ENCODE measurements around the gene ANKRD11.

DNA sequence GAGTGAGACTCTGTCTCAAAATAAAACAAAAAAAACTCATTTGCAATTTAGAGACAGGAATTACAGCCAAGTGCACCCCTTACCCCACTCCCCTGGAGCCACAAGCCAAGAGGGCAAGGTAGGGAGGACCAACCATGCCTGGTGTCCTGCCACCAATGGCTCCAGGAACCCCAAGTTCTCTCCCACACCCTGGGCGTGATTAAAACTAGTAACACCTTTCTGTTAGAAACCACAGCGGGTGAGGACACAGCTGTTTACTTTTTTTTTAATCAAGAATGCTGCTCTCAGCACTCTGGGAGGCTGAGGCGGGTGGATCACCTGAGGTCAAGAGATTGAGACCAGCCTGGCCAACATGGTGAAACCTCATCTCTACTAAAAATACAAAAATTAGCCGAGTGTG, 38.1 kb downstream of the ANKRD11 start:
- no peak for TF ChIP-seq SIN3A (IDR thresholded peaks at IDR 0.05; ENCODE audit: borderline replicate concordance, insufficient read depth, low read depth, low read length)
- TF ChIP-seq, protein P1, sequence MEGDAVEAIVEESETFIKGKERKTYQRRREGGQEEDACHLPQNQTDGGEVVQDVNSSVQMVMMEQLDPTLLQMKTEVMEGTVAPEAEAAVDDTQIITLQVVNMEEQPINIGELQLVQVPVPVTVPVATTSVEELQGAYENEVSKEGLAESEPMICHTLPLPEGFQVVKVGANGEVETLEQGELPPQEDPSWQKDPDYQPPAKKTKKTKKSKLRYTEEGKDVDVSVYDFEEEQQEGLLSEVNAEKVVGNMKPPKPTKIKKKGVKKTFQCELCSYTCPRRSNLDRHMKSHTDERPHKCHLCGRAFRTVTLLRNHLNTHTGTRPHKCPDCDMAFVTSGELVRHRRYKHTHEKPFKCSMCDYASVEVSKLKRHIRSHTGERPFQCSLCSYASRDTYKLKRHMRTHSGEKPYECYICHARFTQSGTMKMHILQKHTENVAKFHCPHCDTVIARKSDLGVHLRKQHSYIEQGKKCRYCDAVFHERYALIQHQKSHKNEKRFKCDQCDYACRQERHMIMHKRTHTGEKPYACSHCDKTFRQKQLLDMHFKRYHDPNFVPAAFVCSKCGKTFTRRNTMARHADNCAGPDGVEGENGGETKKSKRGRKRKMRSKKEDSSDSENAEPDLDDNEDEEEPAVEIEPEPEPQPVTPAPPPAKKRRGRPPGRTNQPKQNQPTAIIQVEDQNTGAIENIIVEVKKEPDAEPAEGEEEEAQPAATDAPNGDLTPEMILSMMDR (IDR thresholded peaks at IDR 0.05): no peak

All from Panc1 (cell line).